CD14-positive monocyte (primary cell): Measurements from ENCODE around the gene CDCA8. TPM values are rescaled to one million over a fixed set of nuclear protein-coding genes. Genes with fewer than 3 reads are reported as not detected.

ENCODE experiments used
- DNase-seq, 3 donors: peaks; one replicate each; pipeline ENCODE4 v3.0.0-alpha.2; 2011 to 2022
- H2AFZ ChIP-seq: 2 replicates; pipeline ENCODE4 v1.6.0; 2012; ENCODE audit warnings: mild to moderate bottlenecking, low read depth, low read length, inconsistent platforms; ENCODE audit not compliant: insufficient read depth, poor library complexity, severe bottlenecking
- H3K27ac ChIP-seq, 2 donors: 1 replicate in 1 of 2; 2 replicates in 1 of 2; pipeline ENCODE4 v1.5.1; 2012 to 2013; ENCODE audit warnings: low read length in 2 of 2, control low read depth in 1 of 2, inconsistent platforms in 1 of 2, low read depth in 1 of 2, mild to moderate bottlenecking in 1 of 2
- H3K27me3 ChIP-seq, 2 donors: one replicate each; pipeline versions ENCODE4 v1.6.0 to v1.6.1; 2011 to 2013; ENCODE audit warnings: low read length in 2 of 2; ENCODE audit not compliant: control insufficient read depth in 2 of 2, insufficient read depth in 2 of 2
- H3K36me3 ChIP-seq, 2 donors: replicated peaks in 1 of 2; 1 replicate in 1 of 2; 2 replicates in 1 of 2; pipeline versions ENCODE4 v1.5.1 to v1.6.1; 2012 to 2013; ENCODE audit warnings: low read length in 2 of 2, control low read depth in 1 of 2, inconsistent platforms in 1 of 2, mild to moderate bottlenecking in 1 of 2; ENCODE audit not compliant: insufficient read depth in 2 of 2, control insufficient read depth in 1 of 2
- H3K4me1 ChIP-seq, 2 donors: 1 replicate in 1 of 2; 2 replicates in 1 of 2; pipeline versions ENCODE4 v1.5.1 to v1.6.1; 2012 to 2013; ENCODE audit warnings: low read length in 2 of 2, control low read depth in 1 of 2, inconsistent platforms in 1 of 2, mild to moderate bottlenecking in 1 of 2, moderate library complexity in 1 of 2; ENCODE audit not compliant: insufficient read depth in 2 of 2, control insufficient read depth in 1 of 2
- H3K4me2 ChIP-seq: replicated peaks from 2 replicates; pipeline ENCODE3; 2012; ENCODE audit warnings: low read length, moderate library complexity, mild to moderate bottlenecking; ENCODE audit not compliant: poor library complexity, severe bottlenecking; ENCODE audit errors: extremely low read depth
- H3K4me3 ChIP-seq, 3 experiments: fragments of 200-600 bp in 1 of 3; sonication (generic) in 1 of 3; replicated peaks in 1 of 3; 1 replicate in 2 of 3; 2 replicates in 1 of 3; pipeline ENCODE4 v1.5.1; 2011 to 2013; ENCODE audit warnings: low read length in 3 of 3, mild to moderate bottlenecking in 3 of 3, control low read depth in 2 of 3, low read depth in 2 of 3, inconsistent platforms in 1 of 3, moderate library complexity in 1 of 3
- H3K79me2 ChIP-seq: 2 replicates; pipeline ENCODE4 v1.6.0; 2012; ENCODE audit warnings: mild to moderate bottlenecking, control low read depth, inconsistent platforms, low read length, moderate library complexity; ENCODE audit not compliant: insufficient read depth
- H3K9ac ChIP-seq: 2 replicates; pipeline ENCODE4 v1.6.0; 2017; ENCODE audit warnings: low read length, mild to moderate bottlenecking; ENCODE audit not compliant: insufficient read depth, poor library complexity, severe bottlenecking
- H3K9me3 ChIP-seq, 2 donors: replicated peaks in 1 of 2; 1 replicate in 1 of 2; 2 replicates in 1 of 2; pipeline versions ENCODE4 v1.5.1 to v1.6.1; 2012 to 2013; ENCODE audit warnings: low read length in 2 of 2, control low read depth in 1 of 2; ENCODE audit not compliant: control insufficient read depth in 1 of 2, insufficient read depth in 1 of 2
- H4K20me1 ChIP-seq: 2 replicates; pipeline ENCODE4 v1.6.0; 2012; ENCODE audit warnings: mild to moderate bottlenecking, low read length, control low read depth, moderate library complexity; ENCODE audit not compliant: insufficient read depth
- H3K27ac Mint-ChIP-seq, 7 donors: one replicate each; pipeline ENCODE4 v1.8.0; 2020; ENCODE audit warnings: mild to moderate bottlenecking in 7 of 7, mixed read lengths in 7 of 7, moderate library complexity in 6 of 7, inconsistent platforms in 2 of 7
- H3K27me3 Mint-ChIP-seq, 3 donors: one replicate each; pipeline ENCODE4 v1.8.0; 2021 to 2022; ENCODE audit warnings: low read depth in 3 of 3, mild to moderate bottlenecking in 3 of 3, mixed read lengths in 3 of 3, moderate library complexity in 3 of 3, inconsistent platforms in 1 of 3
- H3K36me3 Mint-ChIP-seq, 2 donors: one replicate each; pipeline ENCODE4 v1.8.0; 2020; ENCODE audit warnings: mixed read lengths in 2 of 2, inconsistent platforms in 1 of 2, mild to moderate bottlenecking in 1 of 2
- H3K4me1 Mint-ChIP-seq: one replicate; pipeline ENCODE4 v1.8.0; 2020; ENCODE audit warnings: mild to moderate bottlenecking, mixed read lengths
- H3K4me3 Mint-ChIP-seq, 2 donors: one replicate each; pipeline ENCODE4 v1.8.0; 2020; ENCODE audit warnings: mild to moderate bottlenecking in 2 of 2, mixed read lengths in 2 of 2, moderate library complexity in 1 of 2
- H3K9me3 Mint-ChIP-seq, 7 donors: one replicate each; pipeline ENCODE4 v1.8.0; 2020 to 2022; ENCODE audit warnings: mixed read lengths in 7 of 7, mild to moderate bottlenecking in 6 of 7, moderate library complexity in 6 of 7, inconsistent platforms in 2 of 7
- CTCF ChIP-seq: fragments of 200-600 bp; IDR thresholded peaks from one replicate; pipeline ENCODE4 v1.8.0; 2022; ENCODE audit warnings: antibody characterized with exemption, mild to moderate bottlenecking
- WGBS: methylation state at CpG from one replicate; pipeline ENCODE4 v1.1.5; 2013; ENCODE audit warnings: missing lambda C conversion rate; ENCODE audit not compliant: insufficient coverage; 5-methylcytosine and 5-hydroxymethylcytosine counted together
- intact Hi-C, 2 donors: fragments of 100-400 bp; cut with micrococcal nuclease; formaldehyde crosslinking; loops; one replicate each; pipeline versions ENCODE4 v1.15.0 to v1.15.1; 2023
- polyA plus RNA-seq, 3 donors: library from polyadenylated mRNA; depleted of rRNA in 1 of 3; unstranded in 2 of 3; stranded (reverse) in 1 of 3; fragments of 300-500 nt in 2 of 3; fragments of >200 nt in 1 of 3; fragmentation: Illumina TruSeq in 2 of 3; gene quantifications; 1 replicate in 2 of 3; 2 replicates in 1 of 3; pipeline ENCODE4 v1.2.3, GENCODE V29; 2012 to 2021

Gene CDCA8
- polyA plus RNA-seq, 3 donors = 0.09 to 0.67 (median 0.60) TPM

GRCh38 chr1:37722181-37723071 is 30.1 kb downstream of the CDCA8 start:
- intact Hi-C loops = no loop called here
- Mint-ChIP-seq H3K36me3 (no peaks in the 10 kb centered on the region), H3K9me3 (no peaks in the 10 kb centered on the region), H3K4me1 (no peaks in the 10 kb centered on the region), H3K27me3 (peaks cover 6 to 18% (median 14%) of the 10 kb centered on the region in 3 donors), H3K4me3 (no peak overlapping the region), H3K27ac (no peak overlapping the region)
- Histone ChIP-seq H3K9ac (no peak overlapping the region), H3K36me3 (no peaks in the 10 kb centered on the region), H3K4me2 (no peak overlapping the region), H3K27me3 (no peaks in the 10 kb centered on the region), H3K4me3 (no peak overlapping the region), H3K27ac (no peak overlapping the region), H3K4me1 (no peaks in the 10 kb centered on the region), H3K79me2 (no peaks in the 10 kb centered on the region), H2AFZ (no peak overlapping the region), H3K9me3 (no peaks in the 10 kb centered on the region), H4K20me1 (no peaks in the 10 kb centered on the region)
- 87% methylated on average over 5 of the region's 14 CpGs for WGBS
- TF ChIP-seq CTCF = no peak
- no peak for DNase-seq

GRCh38 chr1:37723072-37723389 is 30.7 kb downstream of the CDCA8 start:
- Mint-ChIP-seq H3K36me3 (no peaks in the 10 kb centered on the region), H3K27ac (no peak overlapping the region), H3K9me3 (no peaks in the 10 kb centered on the region), H3K4me3 (no peak overlapping the region), H3K4me1 (no peaks in the 10 kb centered on the region), H3K27me3 (peaks cover 6 to 18% (median 17%) of the 10 kb centered on the region in 3 donors)
- intact Hi-C loops = no loop called here
- H2AFZ ChIP-seq = no peak overlapping the region
- no peaks in the 10 kb centered on the region for H3K4me1 ChIP-seq
- DNase-seq = no peak
- peaks cover 0 to 3% of the 10 kb centered on the region in 2 donors for H3K27me3 ChIP-seq
- H3K9ac ChIP-seq = no peak overlapping the region
- H3K9me3 ChIP-seq = no peaks in the 10 kb centered on the region
- TF ChIP-seq CTCF = no peak
- 89% methylated on average over 3 of the region's 6 CpGs for WGBS
- no peaks in the 10 kb centered on the region for H4K20me1 ChIP-seq
- no peak overlapping the region for H3K4me3 ChIP-seq
- no peak overlapping the region for H3K27ac ChIP-seq
- no peak overlapping the region for H3K4me2 ChIP-seq
- no peaks in the 10 kb centered on the region for H3K79me2 ChIP-seq
- no peaks in the 10 kb centered on the region for H3K36me3 ChIP-seq
